Sciatic nerve (tissue), 2 donors: Measurements from ENCODE around the gene TTLL5. TPM values are rescaled to one million over a fixed set of nuclear protein-coding genes. Genes with fewer than 3 reads are reported as not detected.

ENCODE experiments used
- ATAC-seq: fragments of 200-7000 bp; cut with Tn5 transposase; one replicate; pipeline ENCODE4 v1.9.1; 2020; ENCODE audit warnings: mild to moderate bottlenecking, moderate library complexity
- DNase-seq: peaks from one replicate; pipeline ENCODE4 v3.0.0-alpha.2; 2020; ENCODE audit warnings: low spot score
- intact Hi-C: fragments of 100-400 bp; cut with DNase I; formaldehyde crosslinking; loops from one replicate; pipeline ENCODE4 v1.14.2; 2022
- total RNA-seq: library from RNA; stranded (reverse); fragmentation: NEBNext Ultra II Directional; extraction: Animal tissue kit (Norgen Biotek cat#: 25700); gene quantifications from one replicate; pipeline ENCODE4 v1.2.1, GENCODE V29; 2021
- donor health status: DM: no; HTN: no; CAD: no.
- donor health status: DM: no; HTN: no; CAD: no.

The TTLL5 gene
- total RNA-seq, 1 donor from 2014 or later: 44.0 TPM

DNA sequence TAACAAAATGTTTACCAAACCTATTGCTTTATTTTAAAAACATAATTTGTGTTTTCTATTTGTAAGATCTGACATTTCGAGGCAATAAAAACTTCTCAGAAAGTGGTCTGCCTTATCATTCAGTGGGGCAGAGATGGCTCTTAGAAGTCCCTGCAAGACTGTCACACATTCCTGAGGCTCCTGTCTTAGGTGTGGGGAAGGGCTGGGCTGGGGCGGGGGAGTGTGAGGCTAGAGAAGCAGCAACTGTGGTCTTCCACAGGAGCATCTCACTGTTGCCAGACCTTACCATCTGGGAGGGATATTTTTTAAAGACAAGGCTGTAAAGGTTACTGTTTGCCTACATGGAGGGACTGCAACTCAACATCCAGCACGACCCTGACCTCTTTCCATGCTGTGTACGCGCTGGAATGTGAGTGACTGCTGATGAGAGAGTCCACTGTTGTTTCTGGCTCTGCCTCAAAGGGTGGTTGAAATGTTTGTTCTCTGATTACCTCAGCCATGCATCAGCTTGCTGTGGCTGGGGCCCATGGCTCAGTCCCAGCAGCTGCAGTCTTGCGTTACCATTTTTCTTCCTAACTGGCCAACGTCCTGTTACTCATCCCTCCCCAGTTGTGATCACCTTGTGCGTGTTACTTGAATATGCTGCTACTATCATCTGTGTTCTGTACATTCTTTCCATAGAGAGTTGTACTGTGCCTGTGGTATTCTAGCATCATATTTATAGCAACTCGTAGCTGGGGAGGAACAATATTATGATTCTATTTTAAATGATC lies 12.8 kb upstream of the TTLL5 start:
- no peak for DNase-seq
- ATAC-seq: peak; percentile 79
- intact Hi-C loops: no loop called here

DNA sequence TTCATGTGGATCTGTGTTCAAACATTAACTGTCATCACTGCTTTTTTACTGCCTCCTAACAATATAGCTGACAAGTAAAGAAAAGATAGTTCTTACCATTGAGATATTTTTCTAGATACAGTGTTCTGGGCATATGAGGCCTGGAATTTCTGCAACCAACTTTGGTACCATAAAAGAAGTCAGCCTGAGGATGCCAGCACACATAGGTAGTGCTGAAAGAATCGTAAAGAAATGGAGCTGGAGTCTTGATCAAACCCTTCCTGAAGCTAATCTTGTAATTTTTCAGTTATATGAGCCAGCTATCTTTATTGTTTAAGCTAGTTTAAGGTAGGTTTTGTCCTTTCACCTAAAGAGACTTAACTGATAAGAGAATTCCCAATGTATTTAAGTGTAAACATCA lies 11.7 kb upstream of the TTLL5 start:
- DNase-seq (no peak), ATAC-seq (no peak)
- intact Hi-C loops: no loop called here

GRCh38 chr14:75649773-75650172 lies 11.3 kb upstream of the TTLL5 start:
- no peak for DNase-seq
- no peak for ATAC-seq
- intact Hi-C loops: no loop called here

DNA sequence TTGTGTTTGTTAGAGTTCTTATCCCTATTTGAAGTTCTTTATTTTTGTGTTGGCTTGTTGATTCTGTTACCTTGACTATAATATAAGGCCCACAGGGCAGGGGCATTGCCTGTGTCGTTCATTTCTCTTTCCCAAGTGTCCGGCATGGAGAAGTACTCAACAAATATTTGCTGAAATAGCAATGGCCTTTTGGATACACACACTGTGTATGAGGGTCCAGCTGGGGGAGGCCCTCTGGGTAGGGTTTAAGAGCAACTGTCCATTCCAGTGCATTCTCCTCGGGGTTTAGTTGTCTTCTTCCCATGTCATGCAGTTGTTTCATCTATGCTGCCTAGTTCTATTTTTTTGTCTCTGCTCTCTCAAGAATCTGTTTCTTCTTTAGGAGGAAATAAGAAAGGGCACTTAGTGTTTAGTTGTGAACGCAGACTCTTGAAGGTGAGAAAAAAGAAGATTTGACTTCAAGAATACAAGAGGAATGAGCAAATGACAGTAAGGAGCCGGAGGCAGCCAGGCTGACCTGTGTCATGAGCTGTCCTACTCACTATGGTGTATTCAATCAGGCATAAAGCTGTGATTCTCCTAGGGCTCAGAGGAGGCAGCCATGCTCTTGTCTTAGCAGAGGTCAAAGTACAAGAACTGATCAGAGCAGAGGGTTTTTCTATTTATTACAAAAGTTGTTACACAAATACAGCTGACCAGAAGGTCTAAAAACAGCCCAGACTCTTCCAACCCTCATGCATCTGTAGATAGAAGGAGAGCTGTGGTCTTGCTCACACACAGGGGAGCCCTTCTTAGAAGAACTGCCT lies 10.6 kb upstream of the TTLL5 start:
- ATAC-seq (no peak), DNase-seq (no peak)

GRCh38 chr14:75653563-75653962 lies 7.5 kb upstream of the TTLL5 start:
- DNase-seq: no peak
- intact Hi-C loops: loop anchor here (1.0 kb wide), 1 partner anchor 75 kb away; the partner anchor contains the start of gene FLVCR2
- no peak for ATAC-seq

More for the DNA sequence above, 10.6 kb upstream of the TTLL5 start:
- intact Hi-C loops: no loop called here

GRCh38 chr14:75654127-75654732 lies 6.8 kb upstream of the TTLL5 start:
- DNase-seq (peak; percentile 92), ATAC-seq (peak; percentile 91)
- intact Hi-C loops: no loop called here

DNA sequence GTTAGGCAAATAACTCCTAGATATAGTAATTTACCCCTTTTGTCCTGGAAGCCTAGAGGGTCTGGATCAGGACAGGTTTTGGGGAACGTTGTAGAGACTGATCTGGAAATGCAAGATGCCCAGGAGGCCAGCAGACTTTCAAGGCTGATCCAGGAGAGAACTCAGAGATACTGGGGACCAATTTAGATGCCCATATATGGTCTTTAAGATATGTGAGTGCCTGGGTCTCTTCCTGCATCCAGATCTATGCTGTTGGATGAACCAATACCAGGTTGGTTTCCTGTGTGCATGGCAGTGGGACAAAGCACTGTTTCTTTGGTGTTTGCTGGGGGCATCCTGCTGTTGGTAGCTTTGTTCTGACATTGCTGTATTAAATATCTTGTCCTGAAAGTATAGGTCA lies 5.8 kb upstream of the TTLL5 start:
- intact Hi-C loops: no loop called here
- ATAC-seq (no peak), DNase-seq (no peak)

GRCh38 chr14:75657331-75657730 lies 3.7 kb upstream of the TTLL5 start:
- DNase-seq (no peak), ATAC-seq (no peak)
- intact Hi-C loops: no loop called here

GRCh38 chr14:75658957-75659356 lies 2.1 kb upstream of the TTLL5 start:
- intact Hi-C loops: no loop called here
- ATAC-seq (no peak), DNase-seq (no peak)

DNA sequence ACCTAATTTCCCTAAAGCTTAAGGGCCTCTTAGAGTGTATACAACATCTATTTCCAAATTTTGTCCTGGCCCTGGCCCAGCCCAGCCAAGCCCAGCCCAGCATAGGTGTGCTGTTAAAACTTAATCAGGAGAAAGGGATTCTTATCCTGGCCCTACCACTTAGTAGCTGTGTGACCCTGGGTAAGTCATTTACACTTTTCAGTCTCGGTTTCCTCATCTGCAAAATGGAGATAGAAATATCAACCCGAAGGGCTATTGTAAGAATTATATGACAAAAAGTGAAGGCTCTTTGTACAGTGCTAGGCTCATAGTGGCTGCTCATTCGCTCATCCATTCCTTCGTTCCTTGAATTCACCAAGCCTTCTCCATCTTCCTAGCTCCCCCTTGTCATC lies 812 bp upstream of the TTLL5 start:
- DNase-seq (no peak), ATAC-seq (no peak)
- intact Hi-C loops: no loop called here

DNA sequence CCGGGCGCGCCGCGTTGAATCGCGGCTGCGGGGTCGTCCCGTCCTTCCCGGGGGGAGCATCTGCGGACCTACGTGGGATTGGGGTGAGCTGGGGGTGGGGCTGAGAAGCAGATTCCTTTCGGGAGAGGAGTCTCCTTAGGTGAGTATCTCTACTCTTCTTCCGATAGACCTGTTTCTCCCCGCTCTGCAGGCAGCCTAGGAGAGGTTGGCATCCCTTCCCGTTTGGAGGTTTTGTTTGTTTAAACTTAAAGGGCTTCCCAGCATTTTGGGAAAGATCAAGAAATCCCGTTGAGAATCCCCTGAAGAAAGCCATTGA lies 411 bp downstream of the TTLL5 start:
- DNase-seq (no peak), ATAC-seq (no peak)
- intact Hi-C loops: no loop called here

DNA sequence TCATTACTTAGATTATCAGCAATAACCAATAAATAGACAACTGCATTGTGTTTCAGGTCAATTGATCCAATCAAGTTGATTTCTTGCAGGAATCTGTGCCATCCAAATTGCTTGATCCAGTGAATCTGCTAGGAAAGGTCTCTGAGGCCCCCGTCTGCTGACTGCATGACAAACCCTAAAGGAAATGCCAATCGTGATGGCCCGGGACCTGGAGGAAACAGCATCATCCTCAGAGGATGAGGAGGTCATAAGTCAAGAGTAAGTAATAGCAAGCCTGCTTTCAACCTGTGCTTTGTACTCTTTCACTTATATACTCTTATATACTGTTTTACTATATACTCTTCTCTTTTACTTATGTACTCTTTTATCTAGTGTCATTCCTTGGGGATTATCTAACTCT lies 1.9 kb downstream of the TTLL5 start:
- no peak for DNase-seq
- intact Hi-C loops: no loop called here
- ATAC-seq: no peak

GRCh38 chr14:75667099-75667765 lies 6.2 kb downstream of the TTLL5 start:
- intact Hi-C loops: no loop called here
- DNase-seq (no peak), ATAC-seq (no peak)

DNA sequence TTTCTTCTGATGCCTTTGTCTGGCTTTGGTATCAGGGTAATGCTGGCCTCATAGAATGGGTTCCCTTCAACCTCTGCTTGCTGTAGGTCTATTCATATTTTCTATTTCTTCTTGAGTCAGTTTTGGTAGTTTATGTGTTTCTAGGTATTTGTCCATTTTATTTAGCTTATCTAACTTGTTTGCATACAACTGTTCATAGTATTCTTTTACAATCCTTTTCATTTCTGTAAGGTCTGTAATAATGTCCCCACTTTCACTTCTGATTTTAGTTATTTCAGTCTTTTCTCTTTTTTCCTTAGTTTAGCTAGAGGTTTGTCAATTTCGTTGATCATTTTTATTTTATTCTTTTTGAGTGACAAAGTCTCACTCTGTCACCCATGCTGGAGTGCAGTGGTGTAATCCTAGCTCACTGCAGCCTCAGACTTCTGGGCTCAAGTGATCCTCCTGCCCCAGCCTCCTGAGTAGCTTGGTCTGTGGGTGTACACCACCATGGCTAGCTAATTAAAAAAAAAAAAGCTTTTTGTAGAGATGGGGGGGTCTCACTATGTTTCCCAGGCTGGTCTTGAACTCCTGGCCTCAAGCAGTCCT lies 11.7 kb downstream of the TTLL5 start:
- ATAC-seq: no peak
- intact Hi-C loops: no loop called here
- no peak for DNase-seq

- ATAC-seq (no peak), DNase-seq (no peak)
- intact Hi-C loops: no loop called here
Measured at GRCh38 chr14:75673345-75674035, 12.4 kb downstream of the TTLL5 start.

DNA sequence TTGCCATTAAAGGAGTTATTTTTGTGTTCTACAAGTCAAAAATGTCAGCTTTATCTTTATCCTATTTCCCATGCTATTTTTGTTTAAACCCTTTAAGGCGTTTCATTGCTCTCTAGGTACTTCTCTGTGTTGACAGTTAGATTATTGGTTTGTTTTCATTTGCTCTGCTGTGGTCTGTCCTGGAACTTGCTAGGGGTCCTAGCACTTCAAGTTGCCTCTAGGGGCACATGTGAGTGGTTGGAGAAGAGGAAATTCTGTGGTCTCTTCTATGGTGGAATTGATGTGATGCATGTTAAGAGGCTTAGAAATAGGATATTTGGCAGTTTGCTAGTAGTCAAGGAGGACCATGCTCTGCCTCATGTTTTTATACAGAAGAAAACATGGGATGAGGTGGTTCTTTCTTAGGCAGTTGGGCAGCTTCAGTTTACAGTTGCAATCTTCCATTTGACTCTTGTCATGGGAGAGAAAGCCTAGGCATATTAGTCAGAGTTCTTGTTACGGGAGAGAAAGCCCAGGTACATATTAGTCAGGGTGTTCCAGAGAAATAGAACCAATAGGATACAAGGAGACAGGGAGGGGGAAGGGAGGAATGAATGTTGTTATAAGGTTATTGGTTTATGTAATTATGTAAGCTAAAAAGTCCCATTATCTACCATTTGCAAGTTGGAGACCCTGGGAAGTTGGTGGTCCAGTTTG lies 14.4 kb downstream of the TTLL5 start:
- no peak for ATAC-seq
- intact Hi-C loops: no loop called here
- DNase-seq: no peak

DNA sequence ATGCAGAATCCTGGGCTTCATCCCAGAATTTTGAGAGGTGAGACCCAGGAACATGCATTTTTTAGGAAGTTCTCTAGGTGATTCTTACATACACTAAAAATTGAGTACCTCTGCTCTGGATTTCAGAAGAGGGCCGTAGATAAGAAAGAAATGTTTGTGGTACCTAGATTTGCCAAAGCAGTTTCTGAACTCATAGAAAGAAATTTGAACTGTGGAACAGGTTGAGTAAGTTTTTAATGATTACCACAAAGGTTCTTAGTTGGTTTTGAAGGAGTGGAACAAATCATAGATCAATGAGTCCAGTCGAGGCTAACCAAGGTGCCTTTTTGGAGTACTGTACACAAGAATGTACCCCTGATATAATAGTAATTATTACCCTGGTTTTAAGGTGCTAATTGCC lies 24.9 kb downstream of the TTLL5 start:
- DNase-seq: no peak
- ATAC-seq: no peak
- intact Hi-C loops: no loop called here

- DNase-seq: no peak
- ATAC-seq: peak; percentile 70
- intact Hi-C loops: no loop called here
Measured at GRCh38 chr14:75689012-75689411, 28.0 kb downstream of the TTLL5 start.
